Thyroid gland (tissue), 4 donors: Measurements from ENCODE around the gene NME9. TPM values are rescaled to one million over a fixed set of nuclear protein-coding genes. Genes with fewer than 3 reads are reported as not detected.

Experiments
- DNase-seq, 2 donors: peaks; one replicate each; pipeline ENCODE4 v3.0.0-alpha.2; 2019
- H3K27ac ChIP-seq, 3 donors: fragments of 200-600 bp; sonication (generic); 1 replicate in 2 of 3; 2 replicates in 1 of 3; pipeline ENCODE4 v1.5.1; 2016 to 2019; ENCODE audit warnings: mild to moderate bottlenecking in 1 of 3, moderate library complexity in 1 of 3
- H3K27me3 ChIP-seq: fragments of 200-600 bp; sonication (generic); one replicate; pipeline ENCODE4 v1.5.1; 2019
- H3K36me3 ChIP-seq, 2 donors: fragments of 200-600 bp; sonication (generic); one replicate each; pipeline ENCODE4 v1.5.1; 2016 to 2019
- H3K4me1 ChIP-seq, 2 donors: fragments of 200-600 bp; sonication (generic); one replicate each; pipeline ENCODE4 v1.5.1; 2017 to 2019
- H3K4me3 ChIP-seq, 3 donors: fragments of 200-600 bp; sonication (generic); replicated peaks in 1 of 3; 1 replicate in 2 of 3; 2 replicates in 1 of 3; pipeline ENCODE4 v1.5.1; 2016; ENCODE audit warnings: mild to moderate bottlenecking in 1 of 3
- H3K9me3 ChIP-seq: fragments of 200-600 bp; sonication (generic); one replicate; pipeline ENCODE4 v1.5.1; 2017
- POLR2A ChIP-seq, 2 donors: fragments of 450-650 bp; IDR thresholded peaks; one replicate each; pipeline ENCODE4 v1.6.1; 2017; ENCODE audit warnings: antibody characterized with exemption in 2 of 2, mild to moderate bottlenecking in 2 of 2, moderate library complexity in 1 of 2
- WGBS, 2 donors: methylation state at CpG; one replicate each; pipeline ENCODE4 v1.1.5; 2017; 5-methylcytosine and 5-hydroxymethylcytosine counted together
- intact Hi-C: fragments of 100-400 bp; cut with DNase I; formaldehyde crosslinking; loops from one replicate; pipeline ENCODE4 v1.15.1; 2023
- total RNA-seq, 4 donors: library from RNA; depleted of rRNA; stranded (reverse); fragments of >200 nt; gene quantifications; one replicate each; pipeline ENCODE4 v1.2.3, GENCODE V29; 2016
- TF ChIP-seq, protein P1 (sequence below), 6 experiments: fragments of 200-600 bp in 3 of 6; fragments of 450-650 bp in 3 of 6; sonication (generic) in 3 of 6; IDR thresholded peaks; one replicate each; pipeline ENCODE4 v1.5.1; 2016 to 2019; ENCODE audit warnings: antibody characterized with exemption in 6 of 6, mild to moderate bottlenecking in 2 of 6, inconsistent platforms in 1 of 6, moderate library complexity in 1 of 6

The NME9 gene
- total RNA-seq, 4 donors from 2014 or later, result 1.3 to 2.7 (median 2.6) TPM; not detected in 1

- TF ChIP-seq, protein P1, sequence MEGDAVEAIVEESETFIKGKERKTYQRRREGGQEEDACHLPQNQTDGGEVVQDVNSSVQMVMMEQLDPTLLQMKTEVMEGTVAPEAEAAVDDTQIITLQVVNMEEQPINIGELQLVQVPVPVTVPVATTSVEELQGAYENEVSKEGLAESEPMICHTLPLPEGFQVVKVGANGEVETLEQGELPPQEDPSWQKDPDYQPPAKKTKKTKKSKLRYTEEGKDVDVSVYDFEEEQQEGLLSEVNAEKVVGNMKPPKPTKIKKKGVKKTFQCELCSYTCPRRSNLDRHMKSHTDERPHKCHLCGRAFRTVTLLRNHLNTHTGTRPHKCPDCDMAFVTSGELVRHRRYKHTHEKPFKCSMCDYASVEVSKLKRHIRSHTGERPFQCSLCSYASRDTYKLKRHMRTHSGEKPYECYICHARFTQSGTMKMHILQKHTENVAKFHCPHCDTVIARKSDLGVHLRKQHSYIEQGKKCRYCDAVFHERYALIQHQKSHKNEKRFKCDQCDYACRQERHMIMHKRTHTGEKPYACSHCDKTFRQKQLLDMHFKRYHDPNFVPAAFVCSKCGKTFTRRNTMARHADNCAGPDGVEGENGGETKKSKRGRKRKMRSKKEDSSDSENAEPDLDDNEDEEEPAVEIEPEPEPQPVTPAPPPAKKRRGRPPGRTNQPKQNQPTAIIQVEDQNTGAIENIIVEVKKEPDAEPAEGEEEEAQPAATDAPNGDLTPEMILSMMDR (IDR thresholded peaks at IDR 0.05), result no peak
- TF ChIP-seq POLR2A (IDR thresholded peaks at IDR 0.05), result no peak
- intact Hi-C loops, result no loop called here
- no peak for DNase-seq
- no peaks in the 10 kb centered on the region for H3K36me3 ChIP-seq
- no peaks in the 10 kb centered on the region for H3K27me3 ChIP-seq
- 92 to 94% methylated on average over 7 of the region's 7 CpGs for WGBS, 2 donors
- peaks cover 24 to 53% of the 10 kb centered on the region in 2 donors for H3K4me1 ChIP-seq
- H3K4me3 ChIP-seq, result no peak overlapping the region
- H3K27ac ChIP-seq, result peak overlapping the region in 1 of 3 donors; percentile 30
- H3K9me3 ChIP-seq, result no peaks in the 10 kb centered on the region
Observed at GRCh38 chr3:138362538-138362937, 32.9 kb upstream of the NME9 start.

DNA sequence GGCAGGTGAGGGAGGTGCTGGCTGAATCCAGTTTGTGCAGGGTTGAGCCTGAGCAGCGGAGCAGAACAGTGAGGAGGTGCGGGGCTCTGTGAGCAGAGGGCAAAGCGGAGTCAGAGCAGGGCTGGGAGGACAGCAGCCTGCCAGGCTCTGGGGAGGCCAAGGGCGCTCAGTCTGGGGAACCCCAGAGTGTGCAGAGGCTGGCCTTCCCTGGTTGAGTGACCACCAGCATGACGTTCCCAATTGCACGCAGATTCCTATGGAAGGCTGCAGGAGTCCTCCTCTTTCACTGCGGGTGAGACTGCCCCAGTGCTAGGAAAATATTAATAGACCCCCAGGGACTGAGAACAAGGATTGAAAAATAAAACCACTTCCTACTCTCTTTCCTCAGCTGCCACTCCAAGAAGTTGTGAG is 31.9 kb upstream of the NME9 start:
- Histone ChIP-seq H3K4me1 (peaks cover 29 to 50% of the 10 kb centered on the region in 2 donors), H3K27ac (peak overlapping the region in 2 of 3 donors; percentile 36 to 54), H3K36me3 (no peaks in the 10 kb centered on the region), H3K4me3 (no peak overlapping the region), H3K27me3 (no peaks in the 10 kb centered on the region), H3K9me3 (no peaks in the 10 kb centered on the region)
- DNase-seq, result peak; percentile 59 to 69
- WGBS, 2 donors, result 54 to 65% methylated on average over 7 of the region's 7 CpGs
- no peak for TF ChIP-seq POLR2A (IDR thresholded peaks at IDR 0.05)
- TF ChIP-seq, protein P1 (IDR thresholded peaks at IDR 0.05), result no peak
- intact Hi-C loops, result no loop called here

DNA sequence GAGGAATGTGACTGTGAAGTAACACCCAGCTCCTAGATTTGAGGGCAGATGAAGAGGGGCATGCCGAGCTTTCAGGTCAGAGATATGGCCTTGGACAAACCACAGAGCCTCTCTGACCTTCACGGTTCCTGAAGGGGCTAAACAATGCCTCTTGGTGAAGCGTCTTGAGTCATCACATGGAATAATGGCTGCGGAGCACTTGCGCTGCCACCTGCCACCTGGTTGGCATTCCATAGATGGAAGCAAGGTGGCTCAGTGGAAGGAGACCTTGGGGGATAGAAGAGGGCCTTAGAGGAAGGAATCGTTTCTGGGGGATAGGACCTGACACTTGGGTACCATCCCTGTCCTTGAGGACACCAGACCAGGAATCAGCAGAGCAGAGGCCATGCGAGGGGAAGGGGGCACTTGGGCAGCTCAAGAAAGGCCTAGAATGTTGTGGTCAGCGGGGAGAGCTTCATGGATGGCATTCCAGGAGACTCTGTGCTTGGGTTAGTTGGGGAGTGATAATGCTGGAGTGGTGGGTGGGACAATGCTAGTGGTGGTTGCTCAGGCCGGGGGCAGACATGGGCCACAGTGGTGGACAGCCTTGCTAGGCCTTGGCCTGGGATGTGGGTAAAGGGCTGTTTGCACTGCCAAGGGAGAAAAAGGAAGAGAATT is 31.3 kb upstream of the NME9 start:
- peak overlapping the region in 2 of 3 donors; percentile 36 to 54 for H3K27ac ChIP-seq
- peaks cover 29 to 49% of the 10 kb centered on the region in 2 donors for H3K4me1 ChIP-seq
- intact Hi-C loops, result no loop called here

GRCh38 chr3:138359919-138360868 is 30.5 kb upstream of the NME9 start:
- peaks cover 0 to 6% of the 10 kb centered on the region in 2 donors for H3K36me3 ChIP-seq
- no peaks in the 10 kb centered on the region for H3K27me3 ChIP-seq
- H3K27ac ChIP-seq, result peak overlapping the region in 1 of 3 donors; percentile 24
- WGBS, 2 donors, result 91 to 96% methylated on average over 11 to 14 of the region's 15 CpGs
- peaks cover 29 to 45% of the 10 kb centered on the region in 2 donors for H3K4me1 ChIP-seq
- no peaks in the 10 kb centered on the region for H3K9me3 ChIP-seq
- intact Hi-C loops, result no loop called here
- H3K4me3 ChIP-seq, result no peak overlapping the region
- TF ChIP-seq, protein P1 (IDR thresholded peaks at IDR 0.05), result no peak
- TF ChIP-seq POLR2A (IDR thresholded peaks at IDR 0.05), result no peak
- DNase-seq, result no peak

More for the DNA sequence above, 31.3 kb upstream of the NME9 start:
- 91 to 93% methylated on average over 8 to 9 of the region's 9 CpGs for WGBS, 2 donors
- no peaks in the 10 kb centered on the region for H3K36me3 ChIP-seq
- no peak for DNase-seq
- H3K27me3 ChIP-seq, result no peaks in the 10 kb centered on the region
- H3K9me3 ChIP-seq, result no peaks in the 10 kb centered on the region
- H3K4me3 ChIP-seq, result no peak overlapping the region
- TF ChIP-seq, protein P1 (IDR thresholded peaks at IDR 0.05), result no peak
- no peak for TF ChIP-seq POLR2A (IDR thresholded peaks at IDR 0.05)
